Skeletal muscle cell (primary cell): ENCODE data around the gene ENG.
A peak's percentile ranks its signal among the peaks of the same experiment; 100 is the strongest.

ENCODE experiments used
- DNase-seq: peaks from one replicate; pipeline ENCODE4 v3.0.0-alpha.2; 2010; ENCODE audit warnings: low read depth
- H3K4me3 ChIP-seq: 2 replicates; pipeline ENCODE4 v1.5.1; 2011; ENCODE audit warnings: low read depth, mild to moderate bottlenecking, control low read depth, low read length, moderate library complexity

ENG gene

GRCh38 chr9:127818574-127818973, 35.9 kb downstream of the ENG start:
- H3K4me3 ChIP-seq = no peak overlapping the region
- DNase-seq = no peak

GRCh38 chr9:127817881-127818434, 36.5 kb downstream of the ENG start:
- no peak for DNase-seq
- H3K4me3 ChIP-seq = no peak overlapping the region

DNA sequence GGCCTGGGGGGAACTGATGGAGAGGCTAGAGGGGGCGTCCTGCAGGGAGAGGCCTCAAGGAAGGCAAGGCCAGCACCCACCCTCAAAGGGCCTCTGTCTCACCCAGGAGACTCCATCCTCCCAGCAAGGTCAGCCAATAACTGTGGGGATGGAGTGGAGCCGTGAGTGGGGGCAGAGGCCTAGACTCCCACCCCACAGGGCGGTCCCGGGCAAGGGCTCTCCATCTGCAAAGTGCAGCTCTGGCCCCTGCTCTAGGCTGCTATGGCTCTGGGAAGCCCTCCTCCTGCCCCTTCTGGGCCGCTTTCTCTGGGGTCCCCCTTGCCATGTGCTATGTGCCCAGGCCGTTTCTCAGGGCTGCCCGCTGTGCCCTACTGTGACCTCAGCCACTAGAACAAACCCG, 37.7 kb downstream of the ENG start:
- H3K4me3 ChIP-seq = no peak overlapping the region
- DNase-seq = no peak

DNA sequence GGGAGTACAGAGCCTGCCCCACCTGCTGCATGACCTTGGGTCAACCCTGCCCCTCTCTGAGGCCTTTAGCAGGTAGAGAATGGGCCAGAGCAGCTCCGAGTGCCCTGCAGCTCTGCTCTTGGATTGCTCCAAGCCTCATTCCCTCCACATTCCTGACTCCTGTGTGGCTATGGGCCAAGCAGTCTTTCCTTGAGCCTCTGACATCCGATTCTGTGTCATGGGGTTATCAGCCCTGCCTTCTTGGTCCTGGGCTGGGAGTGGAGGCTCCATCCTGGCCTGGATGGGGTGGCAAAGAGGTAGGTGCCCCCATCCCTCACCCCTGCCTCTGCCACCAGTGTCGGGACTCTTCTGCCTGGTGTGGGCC, 38.1 kb downstream of the ENG start:
- H3K4me3 ChIP-seq = no peak overlapping the region
- no peak for DNase-seq

DNA sequence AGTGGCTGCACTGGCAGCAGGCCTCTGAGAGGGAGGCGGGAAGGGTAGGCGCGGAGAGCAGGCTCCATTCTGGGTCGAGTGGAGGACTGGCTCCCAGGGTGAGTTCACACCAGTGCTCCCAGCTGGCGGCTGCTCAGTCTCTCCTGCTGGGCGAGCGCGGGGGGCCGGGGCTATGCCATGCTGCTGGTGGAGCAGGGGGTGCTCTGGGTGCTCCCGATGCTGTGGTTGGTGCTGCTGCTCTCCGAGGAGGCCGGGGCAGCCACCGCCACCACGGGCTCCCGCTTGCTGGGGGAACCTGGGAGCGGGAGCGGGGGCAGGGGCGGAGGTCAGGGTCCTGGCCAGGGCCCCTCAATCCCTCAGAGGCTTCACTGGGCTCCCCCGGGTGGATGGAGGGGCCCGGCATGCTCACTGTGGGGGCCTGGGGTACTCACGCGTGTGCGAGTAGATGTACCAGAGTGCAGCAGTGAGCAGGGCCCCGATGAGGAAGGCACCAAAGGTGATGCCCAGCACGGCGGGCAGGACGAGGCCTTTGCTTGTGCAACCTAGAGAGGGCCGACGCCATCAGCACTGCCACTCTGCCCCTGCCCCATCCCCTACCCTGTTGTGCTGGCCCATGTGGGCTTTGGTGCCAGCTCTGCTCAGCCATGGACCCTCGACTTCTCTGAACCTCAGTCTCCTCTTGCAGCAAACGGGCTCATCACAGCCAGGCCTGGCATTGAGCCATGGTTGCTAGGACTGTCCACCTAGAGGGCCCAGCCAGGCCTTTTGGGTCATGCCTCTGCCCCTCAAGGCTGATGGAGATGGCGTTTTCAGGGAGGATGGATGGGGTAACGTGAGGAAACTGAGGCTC, 38.7 kb downstream of the ENG start:
- no peak overlapping the region for H3K4me3 ChIP-seq
- no peak for DNase-seq

DNA sequence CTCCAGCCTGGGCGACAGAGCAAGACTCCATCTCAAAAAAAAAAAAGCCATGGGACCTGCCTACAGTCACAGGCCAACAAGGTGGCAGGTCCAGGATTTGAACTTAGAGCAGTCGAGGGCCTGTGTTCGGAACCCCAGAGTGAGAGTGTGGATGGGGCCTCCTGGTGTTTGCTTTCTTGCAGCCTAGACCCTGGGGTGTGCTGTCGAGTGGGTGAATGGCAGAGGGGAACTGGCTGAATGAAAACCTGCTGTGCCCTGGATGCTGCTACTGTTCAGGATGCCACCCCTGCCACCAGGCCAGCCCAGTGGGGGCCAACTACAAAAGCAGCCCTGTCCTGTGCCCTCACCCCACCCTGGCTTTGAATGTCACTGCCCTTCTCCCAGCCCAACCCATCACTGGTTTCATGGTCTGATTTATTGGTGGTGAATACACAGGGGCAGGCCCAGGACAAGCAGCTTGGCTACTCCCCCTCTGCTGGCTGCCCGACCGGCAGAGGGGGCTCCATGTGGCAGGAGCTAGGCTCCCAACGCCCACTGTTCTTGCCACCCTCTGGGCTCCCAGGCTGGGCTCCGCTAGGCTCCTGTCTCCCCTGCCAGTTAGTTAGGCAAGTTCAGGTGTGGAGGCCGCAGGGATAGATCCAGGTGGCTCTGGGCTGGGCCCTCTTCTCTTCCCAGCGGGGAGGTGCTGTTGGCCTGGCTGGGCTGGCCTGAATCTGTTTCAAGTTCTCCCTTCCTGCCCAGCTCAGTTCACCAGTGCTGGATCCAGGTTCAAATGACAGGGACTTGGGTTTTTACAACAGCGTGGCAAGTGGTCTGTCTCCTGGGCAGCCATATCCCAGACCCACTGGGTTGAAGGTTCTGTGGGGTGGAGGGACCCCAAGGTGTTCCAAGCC, 39.6 kb downstream of the ENG start:
- no peak overlapping the region for H3K4me3 ChIP-seq
- DNase-seq = no peak

- no peak for DNase-seq
- H3K4me3 ChIP-seq = no peak overlapping the region
Measured at GRCh38 chr9:127813686-127814226, 40.7 kb downstream of the ENG start.

GRCh38 chr9:127812936-127813675, 41.4 kb downstream of the ENG start:
- H3K4me3 ChIP-seq = no peak overlapping the region
- DNase-seq = no peak

- DNase-seq = no peak
- H3K4me3 ChIP-seq = no peak overlapping the region
Measured at GRCh38 chr9:127812011-127812410, 42.4 kb downstream of the ENG start.

- no peak for DNase-seq
- H3K4me3 ChIP-seq = no peak overlapping the region
Measured at GRCh38 chr9:127810378-127811187, 43.9 kb downstream of the ENG start.

DNA sequence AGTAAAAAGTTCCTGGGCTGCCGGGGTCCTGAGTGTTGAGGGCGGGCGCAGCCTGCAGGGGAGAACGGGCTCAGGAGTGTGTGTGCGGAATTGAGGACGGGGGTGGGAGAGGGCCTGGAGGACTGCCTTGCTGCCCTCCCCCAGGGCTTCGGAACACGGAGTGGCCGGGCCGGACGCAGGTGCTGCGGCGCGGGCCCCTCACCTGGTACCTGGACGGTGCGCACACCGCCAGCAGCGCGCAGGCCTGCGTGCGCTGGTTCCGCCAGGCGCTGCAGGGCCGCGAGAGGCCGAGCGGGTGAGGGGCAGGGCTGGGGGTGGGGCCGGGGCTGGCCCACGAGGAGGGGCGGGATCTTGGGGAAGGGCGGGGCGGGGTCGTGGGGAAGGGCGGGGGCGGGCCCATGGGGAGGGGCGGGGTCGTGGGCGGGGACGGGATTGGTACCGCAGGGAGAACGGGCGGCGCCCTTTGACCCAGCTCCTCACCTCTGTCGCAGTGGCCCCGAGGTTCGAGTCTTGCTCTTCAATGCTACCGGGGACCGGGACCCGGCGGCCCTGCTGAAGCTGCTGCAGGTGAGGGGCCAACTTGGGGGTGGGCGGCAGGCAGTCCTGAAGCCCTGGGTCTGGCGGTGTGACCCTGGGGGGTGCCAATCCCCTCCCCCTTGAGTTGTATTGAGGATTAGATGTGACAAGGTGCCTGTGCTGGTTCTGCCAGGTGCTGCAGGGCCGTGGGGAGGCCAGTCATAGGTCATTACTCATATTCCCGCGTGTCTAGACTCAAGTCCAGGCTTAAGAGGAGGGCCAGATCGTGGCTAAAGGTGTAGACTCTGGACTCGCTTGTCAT, 44.7 kb downstream of the ENG start:
- H3K4me3 ChIP-seq = no peak overlapping the region
- no peak for DNase-seq

- no peak for DNase-seq
- no peak overlapping the region for H3K4me3 ChIP-seq
Measured at GRCh38 chr9:127809002-127809539, 45.4 kb downstream of the ENG start.

GRCh38 chr9:127808347-127809001, 46.0 kb downstream of the ENG start:
- H3K4me3 ChIP-seq = no peak overlapping the region
- no peak for DNase-seq

DNA sequence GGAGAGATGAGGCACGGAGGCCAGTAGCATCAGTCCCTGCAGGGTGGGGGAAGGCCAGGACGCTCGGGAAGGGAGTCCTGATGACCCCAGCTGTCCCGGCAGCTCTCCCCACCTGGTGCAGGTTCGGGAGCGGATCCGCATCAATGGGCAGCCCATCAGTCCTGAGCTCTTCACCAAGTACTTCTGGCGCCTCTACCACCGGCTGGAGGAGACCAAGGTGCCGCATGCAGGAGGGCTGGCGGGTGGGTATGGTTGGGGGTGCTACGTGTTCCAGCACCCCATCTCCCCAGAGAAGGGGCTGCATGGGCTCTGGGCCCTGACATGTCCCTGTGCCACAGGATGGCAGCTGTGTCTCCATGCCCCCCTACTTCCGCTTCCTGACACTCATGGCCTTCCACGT, 47.6 kb downstream of the ENG start:
- DNase-seq = no peak
- no peak overlapping the region for H3K4me3 ChIP-seq

DNA sequence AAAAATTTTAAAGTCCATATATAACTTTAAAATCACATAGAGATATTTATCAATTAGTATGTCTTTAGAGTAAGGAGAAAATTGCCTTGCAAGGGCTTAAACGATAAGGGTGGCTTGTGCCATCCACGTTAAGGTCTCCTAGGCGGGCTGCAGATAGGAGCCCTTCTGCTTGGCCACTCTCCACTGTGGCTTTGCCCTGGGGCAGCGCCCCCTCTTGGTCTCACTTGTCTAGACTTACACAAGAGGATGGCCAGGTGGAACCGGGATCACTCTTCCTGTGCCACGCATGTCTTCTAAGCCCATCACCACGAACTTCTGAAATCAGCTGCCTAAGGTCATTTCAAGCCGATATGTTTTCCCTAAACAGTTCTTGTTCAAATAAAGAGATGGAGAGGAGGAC, 48.8 kb downstream of the ENG start:
- DNase-seq = no peak
- no peak overlapping the region for H3K4me3 ChIP-seq

- DNase-seq = no peak
- peak overlapping the region; percentile 89 for H3K4me3 ChIP-seq
Measured at GRCh38 chr9:127803507-127804352, 50.7 kb downstream of the ENG start.
